ENCODE data around the gene NOL8. TPM values are rescaled to one million over a fixed set of nuclear protein-coding genes. Genes with fewer than 3 reads are reported as not detected.

The NOL8 gene
- total RNA-seq, result 59.7 and 68.3 TPM in 2 replicates

DNA sequence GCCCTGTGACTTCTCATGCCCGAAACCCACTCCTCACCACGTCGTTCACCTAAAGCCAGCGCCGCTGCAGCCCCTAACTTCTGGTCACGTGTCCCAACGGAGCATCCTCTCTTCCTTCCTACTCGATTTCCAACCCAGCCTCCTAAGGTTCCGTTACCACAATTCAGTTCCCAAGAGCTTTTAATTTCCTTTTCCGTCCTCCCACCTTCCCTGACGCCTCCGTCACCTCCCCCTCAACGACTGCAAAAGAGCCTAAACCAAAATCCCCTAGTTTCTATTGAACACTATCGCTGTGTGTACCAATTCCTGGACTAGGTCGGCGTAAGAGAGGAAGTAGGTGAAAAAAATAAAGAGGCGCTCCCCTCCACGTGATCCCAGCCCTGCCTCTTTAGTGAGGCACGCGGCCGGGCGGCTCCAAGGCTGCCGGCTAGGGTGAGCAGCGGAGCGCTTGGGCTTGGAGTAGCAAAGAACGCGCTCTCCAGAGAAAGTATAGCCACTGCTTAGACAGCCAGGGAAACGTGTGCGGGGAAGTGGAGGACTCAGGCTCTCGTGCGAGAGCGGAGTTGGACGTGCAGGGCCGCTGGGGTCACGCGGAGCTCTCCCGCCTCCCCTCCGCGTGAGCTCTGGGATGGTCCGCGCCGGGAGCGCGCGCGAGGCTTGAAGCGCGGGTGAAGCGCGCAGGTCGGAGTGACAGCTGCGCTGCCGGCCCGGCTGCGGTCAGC is at the start of gene NOL8, which contains the start of gene CENPP:
Gene NOL8 (minus strand): TSS at position 82 of the 722 bp plus-strand sequence. CDS start 1,189 bp downstream, outside the sequence.
Gene CENPP (plus strand): TSS at position 685 of the 722 bp plus-strand sequence.
- intact Hi-C loops (cut with micrococcal nuclease), result loop anchor here (1.0 to 5.0 kb wide), 5 partner anchors 32 to 345 kb away; partner anchors contain the start of genes IARS1, IPPK and SPTLC1

DNA sequence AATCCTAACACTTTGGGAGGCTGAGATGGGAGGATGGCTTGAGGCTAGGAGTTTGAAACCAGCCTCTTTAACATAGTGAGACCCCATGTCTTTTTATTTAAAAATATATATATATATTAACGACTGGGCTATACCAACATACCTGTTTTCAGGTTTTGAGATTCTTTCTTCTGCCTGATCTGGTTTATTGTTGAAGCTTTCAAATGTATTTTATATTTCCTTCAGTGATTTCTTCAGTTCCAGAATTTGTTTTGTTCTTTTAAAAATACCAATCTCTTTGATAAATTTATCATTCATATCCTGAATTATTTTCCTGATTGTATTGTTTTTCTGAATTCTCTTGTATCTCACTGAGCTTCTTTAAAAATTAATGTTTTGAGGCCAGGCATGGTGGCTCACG is 48.0 kb upstream of the NOL8 start:
- intact Hi-C loops (cut with micrococcal nuclease), result no loop called here

- intact Hi-C loops (cut with micrococcal nuclease), result no loop called here
Measured at GRCh38 chr9:92369075-92369474, 43.9 kb upstream of the NOL8 start.

- intact Hi-C loops (cut with micrococcal nuclease), result no loop called here
Measured at GRCh38 chr9:92360083-92360482, 34.9 kb upstream of the NOL8 start.

GRCh38 chr9:92359394-92359995 is 34.3 kb upstream of the NOL8 start:
- intact Hi-C loops (cut with micrococcal nuclease), result no loop called here

DNA sequence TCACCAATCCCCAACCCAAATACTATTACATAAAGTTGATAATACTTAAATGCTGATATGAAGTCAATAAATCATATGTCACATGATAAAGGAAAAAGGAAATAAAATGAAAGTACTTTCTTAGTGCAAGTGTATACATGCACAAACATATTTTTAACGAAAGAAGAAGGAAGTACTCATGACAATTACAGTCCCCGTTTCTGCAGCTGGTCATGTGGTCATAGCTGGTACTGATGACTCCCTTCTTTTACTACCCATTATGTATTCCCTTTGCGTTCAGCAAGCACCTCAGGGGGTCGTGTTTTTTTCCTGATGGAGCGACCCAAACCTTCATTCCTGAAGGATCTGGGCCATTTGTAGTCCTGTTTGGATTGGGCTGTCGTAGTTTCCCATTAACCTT is 27.9 kb upstream of the NOL8 start:
- intact Hi-C loops (cut with micrococcal nuclease), result no loop called here

DNA sequence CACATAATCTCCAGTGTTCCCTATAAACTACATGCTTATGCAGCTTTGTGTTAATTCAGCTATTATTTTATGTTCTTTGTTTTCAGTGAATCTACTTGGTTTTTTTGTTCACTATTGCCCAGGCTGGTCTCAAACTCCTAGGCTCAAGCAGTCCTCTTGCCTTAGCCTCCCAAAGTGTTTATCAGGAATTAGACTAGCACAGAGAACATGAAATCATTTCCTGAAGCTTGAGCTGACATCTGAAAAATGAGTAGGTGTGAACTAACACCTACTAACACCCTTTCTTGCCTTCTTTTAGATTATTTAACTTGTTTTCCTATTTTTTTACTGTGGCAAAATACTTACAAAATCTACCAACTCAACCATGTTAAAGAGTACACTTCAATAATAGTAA is 25.6 kb upstream of the NOL8 start:
- intact Hi-C loops (cut with micrococcal nuclease), result no loop called here

DNA sequence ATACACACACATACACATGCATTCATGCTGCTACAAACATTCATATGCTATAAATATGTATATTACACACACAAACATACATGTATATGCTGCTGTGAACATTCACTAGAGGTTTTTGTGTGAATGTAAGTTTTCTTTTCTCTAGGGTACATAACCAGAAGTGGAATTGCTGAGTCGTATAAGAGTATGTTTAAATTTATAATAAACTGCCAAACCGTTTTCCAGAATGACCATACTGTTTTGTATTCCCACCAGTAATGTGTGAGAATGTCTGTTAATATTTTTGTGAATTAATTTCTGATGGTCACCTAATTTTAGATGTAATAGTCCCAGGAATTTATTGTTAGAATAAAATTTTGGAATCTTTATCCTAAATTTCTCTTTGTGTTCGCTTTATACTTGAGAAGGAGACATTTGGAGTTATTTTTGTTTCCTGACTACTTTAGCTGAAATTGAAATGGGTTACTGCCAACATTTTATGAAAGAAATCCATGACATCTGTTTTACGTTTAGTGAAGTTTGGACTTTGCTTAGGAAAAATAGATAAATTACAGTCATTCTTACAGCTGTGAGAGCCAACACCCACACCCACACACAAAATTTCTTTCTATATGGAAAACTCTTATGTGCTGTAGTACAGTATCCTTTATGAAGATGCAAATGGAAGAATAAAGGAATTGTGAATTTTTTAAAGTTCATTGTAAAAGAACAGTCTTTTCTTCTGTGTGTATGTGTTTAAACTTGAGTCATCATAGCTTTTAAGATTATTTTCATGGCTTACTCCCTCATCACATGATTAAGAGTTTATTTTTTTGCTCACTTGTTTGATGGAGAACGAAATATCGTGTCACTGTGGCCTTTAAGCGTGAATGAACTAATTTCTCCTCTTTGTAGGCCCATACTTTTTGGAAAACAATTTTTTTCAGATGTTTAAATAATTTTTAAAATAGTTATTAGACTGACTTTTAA is 24.9 kb upstream of the NOL8 start:
- intact Hi-C loops (cut with micrococcal nuclease), result no loop called here

- intact Hi-C loops (cut with micrococcal nuclease), result no loop called here
Measured at GRCh38 chr9:92345582-92345981, 20.4 kb upstream of the NOL8 start.

DNA sequence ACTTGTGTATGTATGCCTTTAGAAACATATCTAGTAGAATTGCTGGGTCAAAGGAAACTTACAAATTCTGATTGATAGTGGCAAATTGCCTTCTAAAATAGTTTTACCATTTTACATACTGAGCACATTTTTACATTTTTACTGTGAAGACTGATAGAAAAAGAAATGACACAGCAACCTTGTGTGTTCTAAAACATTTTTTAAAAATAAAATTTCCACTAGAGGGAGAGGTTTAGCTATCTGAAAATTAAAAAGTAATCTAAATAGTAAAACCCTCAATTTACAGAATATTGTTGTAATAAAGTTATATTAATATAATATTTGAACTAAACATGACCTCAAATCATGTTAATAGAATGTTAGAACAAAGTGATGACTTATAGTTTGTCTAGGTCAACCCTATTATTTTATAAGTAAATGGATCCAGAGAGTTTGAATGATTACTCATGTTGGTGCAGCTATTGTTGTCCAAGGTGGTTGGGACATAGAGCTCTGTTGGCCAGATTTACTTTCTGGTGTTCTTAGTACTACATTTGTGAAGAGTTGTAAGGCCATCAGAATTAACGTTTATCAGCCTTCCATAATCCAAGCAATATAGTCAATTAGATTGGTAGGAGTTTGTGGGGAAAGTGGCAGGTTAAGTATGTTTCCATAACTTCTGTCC is 17.8 kb upstream of the NOL8 start:
- intact Hi-C loops (cut with micrococcal nuclease), result no loop called here

- intact Hi-C loops (cut with micrococcal nuclease), result no loop called here
Measured at GRCh38 chr9:92341578-92341977, 16.4 kb upstream of the NOL8 start.

DNA sequence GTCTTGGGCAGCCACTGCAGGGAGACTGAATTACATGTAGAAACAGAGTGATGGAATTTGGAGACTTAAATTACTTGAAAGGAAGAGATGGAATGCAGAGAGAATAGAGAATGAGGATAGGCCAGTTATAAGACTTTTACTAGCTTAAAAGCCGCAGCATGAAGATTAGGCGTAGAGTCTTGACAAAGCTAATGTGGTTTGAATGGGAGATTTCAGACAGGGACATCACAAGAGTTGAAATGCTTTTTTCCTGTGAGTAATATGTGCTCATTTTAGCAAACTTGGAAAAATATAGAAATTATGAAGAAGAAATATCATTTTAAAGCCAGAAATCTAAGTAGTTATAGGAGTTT is 8.1 kb upstream of the NOL8 start:
- intact Hi-C loops (cut with micrococcal nuclease), result no loop called here

GRCh38 chr9:92332577-92333281 is 7.6 kb upstream of the NOL8 start:
- intact Hi-C loops (cut with micrococcal nuclease), result no loop called here

- intact Hi-C loops (cut with micrococcal nuclease), result loop anchor here (5.0 kb wide), 1 partner anchor 304 kb away; no protein-coding TSS in a partner anchor
Measured at GRCh38 chr9:92328225-92328624, 3.1 kb upstream of the NOL8 start.

- intact Hi-C loops (cut with micrococcal nuclease), result loop anchor here (5.0 kb wide), 1 partner anchor 305 kb away; no protein-coding TSS in a partner anchor
Measured at GRCh38 chr9:92327283-92327850, 2.2 kb upstream of the NOL8 start.

- intact Hi-C loops (cut with micrococcal nuclease), result loop anchor here (1.0 to 5.0 kb wide), 6 partner anchors 33 to 439 kb away; partner anchors contain the start of genes IARS1, IPPK and SPTLC1
Measured at GRCh38 chr9:92325991-92326500, 896 bp upstream of the NOL8 start.

DNA sequence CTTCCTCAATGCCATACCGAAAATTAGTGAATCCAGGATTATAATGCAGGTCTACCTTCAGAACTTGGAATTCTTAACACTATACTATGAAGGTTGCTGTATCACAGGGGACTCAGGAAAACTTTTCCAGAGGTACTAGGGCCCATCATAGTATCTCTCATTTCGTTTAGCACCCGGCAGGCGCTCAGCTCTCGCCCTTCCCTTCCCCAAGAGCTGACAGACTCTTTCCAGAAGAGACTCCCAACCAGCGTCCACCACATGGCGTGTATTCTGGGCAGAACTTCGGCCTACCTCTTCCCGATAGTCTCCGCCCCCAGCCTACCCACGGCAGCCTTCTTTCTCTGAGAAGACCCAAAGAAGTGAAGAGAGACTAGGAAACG is 271 bp downstream of the NOL8 start:
- intact Hi-C loops (cut with micrococcal nuclease), result loop anchor here (1.0 to 5.0 kb wide), 5 partner anchors 32 to 345 kb away; partner anchors contain the start of genes IARS1, IPPK and SPTLC1

- intact Hi-C loops (cut with micrococcal nuclease), result no loop called here
Measured at GRCh38 chr9:92324431-92324830, 719 bp downstream of the NOL8 start.

DNA sequence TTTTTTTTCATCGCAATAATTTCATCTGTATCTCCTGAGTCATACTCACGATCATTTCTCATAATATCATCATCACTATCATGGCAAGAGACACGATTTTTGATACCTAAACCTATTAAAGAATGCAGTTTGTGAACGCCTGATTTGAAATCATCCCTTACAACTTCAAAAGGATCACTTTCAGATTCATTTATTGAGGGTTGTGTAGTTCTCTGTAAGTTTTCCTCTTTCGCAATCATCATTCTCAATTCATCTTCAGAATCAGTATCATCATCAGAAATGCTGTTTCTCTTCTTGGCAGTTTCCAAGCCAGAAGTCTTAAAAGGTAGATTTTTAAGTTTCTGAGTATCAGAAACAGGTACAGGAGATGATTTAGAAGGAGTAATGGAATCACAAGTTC is 9.7 kb downstream of the NOL8 start:
- intact Hi-C loops (cut with micrococcal nuclease), result no loop called here

DNA sequence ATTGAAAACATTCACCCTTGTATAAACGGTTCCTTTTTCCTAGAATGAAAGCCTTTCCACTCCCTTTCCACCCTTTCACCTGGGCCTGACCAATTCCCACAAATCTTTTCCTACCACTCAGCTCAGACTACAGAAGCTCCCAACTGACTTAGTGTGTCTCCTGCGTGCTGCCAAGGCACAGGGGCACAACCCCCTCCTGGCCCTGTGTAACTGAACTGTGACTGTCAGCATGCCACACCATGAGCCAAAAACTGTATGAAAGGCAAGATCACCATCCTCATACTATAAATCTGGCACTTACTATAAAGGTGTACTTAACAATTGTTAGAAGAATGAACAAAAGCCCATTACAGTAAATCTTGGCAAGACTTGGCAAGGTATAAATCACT is 11.5 kb downstream of the NOL8 start:
- intact Hi-C loops (cut with micrococcal nuclease), result no loop called here
